GM06990 (cell line): ENCODE measurements around the gene CACNB1.

Experiments used
- DNase-seq: peaks from one replicate; pipeline ENCODE4 v3.0.0-alpha.2; 2011; ENCODE audit not compliant: insufficient read length; ENCODE audit errors: extremely low read depth
- H3K27me3 ChIP-seq: replicated peaks from 2 replicates; pipeline ENCODE4 v1.6.0; 2011; ENCODE audit warnings: low read length; ENCODE audit not compliant: control insufficient read depth, insufficient read depth
- H3K36me3 ChIP-seq: 2 replicates; pipeline ENCODE4 v1.5.1; 2011; ENCODE audit warnings: low read length; ENCODE audit not compliant: control insufficient read depth, insufficient read depth
- H3K4me3 ChIP-seq: replicated peaks from 2 replicates; pipeline ENCODE4 v1.5.1; 2011; ENCODE audit warnings: low read depth, mild to moderate bottlenecking, control low read depth, low read length
- TF ChIP-seq, protein P1 (sequence below): IDR thresholded peaks from 2 replicates; pipeline ENCODE4 v1.5.1; 2011; ENCODE audit warnings: low read length, control low read depth, mild to moderate bottlenecking, inconsistent platforms; ENCODE audit not compliant: insufficient read depth, poor library complexity, severe bottlenecking

Gene CACNB1

GRCh38 chr17:39139561-39139960 is 57.9 kb downstream of the CACNB1 start:
- TF ChIP-seq, protein P1, sequence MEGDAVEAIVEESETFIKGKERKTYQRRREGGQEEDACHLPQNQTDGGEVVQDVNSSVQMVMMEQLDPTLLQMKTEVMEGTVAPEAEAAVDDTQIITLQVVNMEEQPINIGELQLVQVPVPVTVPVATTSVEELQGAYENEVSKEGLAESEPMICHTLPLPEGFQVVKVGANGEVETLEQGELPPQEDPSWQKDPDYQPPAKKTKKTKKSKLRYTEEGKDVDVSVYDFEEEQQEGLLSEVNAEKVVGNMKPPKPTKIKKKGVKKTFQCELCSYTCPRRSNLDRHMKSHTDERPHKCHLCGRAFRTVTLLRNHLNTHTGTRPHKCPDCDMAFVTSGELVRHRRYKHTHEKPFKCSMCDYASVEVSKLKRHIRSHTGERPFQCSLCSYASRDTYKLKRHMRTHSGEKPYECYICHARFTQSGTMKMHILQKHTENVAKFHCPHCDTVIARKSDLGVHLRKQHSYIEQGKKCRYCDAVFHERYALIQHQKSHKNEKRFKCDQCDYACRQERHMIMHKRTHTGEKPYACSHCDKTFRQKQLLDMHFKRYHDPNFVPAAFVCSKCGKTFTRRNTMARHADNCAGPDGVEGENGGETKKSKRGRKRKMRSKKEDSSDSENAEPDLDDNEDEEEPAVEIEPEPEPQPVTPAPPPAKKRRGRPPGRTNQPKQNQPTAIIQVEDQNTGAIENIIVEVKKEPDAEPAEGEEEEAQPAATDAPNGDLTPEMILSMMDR = no peak
- Histone ChIP-seq H3K27me3 (no peaks in the 10 kb centered on the region), H3K36me3 (no peaks in the 10 kb centered on the region), H3K4me3 (no peak overlapping the region)
- no peak for DNase-seq

DNA sequence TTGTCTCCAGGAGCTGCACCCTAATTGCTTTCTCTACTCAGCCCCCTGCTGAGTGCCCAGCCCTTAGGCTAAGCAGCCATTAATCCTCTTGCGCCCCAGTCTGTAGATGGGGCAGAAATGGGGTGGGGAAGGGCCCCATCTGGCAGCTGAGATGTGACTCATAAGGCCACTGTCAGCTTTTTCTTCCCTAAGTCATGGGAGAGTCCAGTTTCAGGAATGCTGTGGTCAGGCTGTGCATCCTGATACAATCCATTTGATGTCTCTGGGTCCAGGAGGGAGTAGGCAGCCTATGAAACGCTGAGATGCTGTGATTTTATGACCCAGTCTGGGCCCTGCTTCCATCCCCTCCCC is 58.3 kb downstream of the CACNB1 start:
- TF ChIP-seq, protein P1 = no peak
- Histone ChIP-seq H3K27me3 (no peaks in the 10 kb centered on the region), H3K36me3 (no peaks in the 10 kb centered on the region), H3K4me3 (no peak overlapping the region)
- no peak for DNase-seq

GRCh38 chr17:39138431-39139160 is 58.9 kb downstream of the CACNB1 start:
- DNase-seq = no peak
- Histone ChIP-seq H3K36me3 (no peaks in the 10 kb centered on the region), H3K4me3 (no peak overlapping the region), H3K27me3 (no peaks in the 10 kb centered on the region)
- TF ChIP-seq, protein P1 = no peak

- Histone ChIP-seq H3K27me3 (no peaks in the 10 kb centered on the region), H3K4me3 (no peak overlapping the region), H3K36me3 (no peaks in the 10 kb centered on the region)
- TF ChIP-seq, protein P1 = no peak
- no peak for DNase-seq
These were observed 62.6 kb downstream of the CACNB1 start for GRCh38 chr17:39134878-39135277.

DNA sequence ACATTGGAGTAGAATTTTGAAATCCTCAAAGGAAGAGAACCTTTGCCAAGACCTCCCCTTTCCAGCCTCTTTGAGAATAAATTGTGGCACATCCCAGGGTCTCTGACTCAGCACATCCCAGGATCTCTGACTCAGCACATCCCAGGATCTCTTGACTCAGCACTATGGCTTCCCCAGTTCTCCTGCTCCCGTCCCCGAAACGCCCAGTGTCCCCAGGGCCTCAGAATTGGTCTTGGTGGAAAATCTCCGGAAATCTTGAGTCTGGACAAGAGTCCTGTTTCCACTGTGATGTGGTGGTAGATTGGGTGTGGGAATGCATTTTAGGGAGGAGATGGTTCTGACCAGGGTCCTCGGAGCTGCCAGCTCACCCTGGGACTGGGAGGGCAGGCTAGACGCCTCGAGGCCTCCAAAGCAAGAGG is 65.3 kb downstream of the CACNB1 start:
- DNase-seq = no peak
- TF ChIP-seq, protein P1 = no peak
- H3K4me3 ChIP-seq = no peak overlapping the region
- H3K27me3 ChIP-seq = no peaks in the 10 kb centered on the region
- H3K36me3 ChIP-seq = no peaks in the 10 kb centered on the region

GRCh38 chr17:39131616-39132015 is 65.9 kb downstream of the CACNB1 start:
- TF ChIP-seq, protein P1 = no peak
- DNase-seq = no peak
- Histone ChIP-seq H3K36me3 (no peaks in the 10 kb centered on the region), H3K27me3 (no peaks in the 10 kb centered on the region), H3K4me3 (no peak overlapping the region)
